ENCODE results near the gene KRTAP3-3. TPM values are rescaled to one million over a fixed set of nuclear protein-coding genes. Genes with fewer than 3 reads are reported as not detected.

Gene KRTAP3-3
- total and polyA plus RNA-seq, 8 donors = not detected

DNA sequence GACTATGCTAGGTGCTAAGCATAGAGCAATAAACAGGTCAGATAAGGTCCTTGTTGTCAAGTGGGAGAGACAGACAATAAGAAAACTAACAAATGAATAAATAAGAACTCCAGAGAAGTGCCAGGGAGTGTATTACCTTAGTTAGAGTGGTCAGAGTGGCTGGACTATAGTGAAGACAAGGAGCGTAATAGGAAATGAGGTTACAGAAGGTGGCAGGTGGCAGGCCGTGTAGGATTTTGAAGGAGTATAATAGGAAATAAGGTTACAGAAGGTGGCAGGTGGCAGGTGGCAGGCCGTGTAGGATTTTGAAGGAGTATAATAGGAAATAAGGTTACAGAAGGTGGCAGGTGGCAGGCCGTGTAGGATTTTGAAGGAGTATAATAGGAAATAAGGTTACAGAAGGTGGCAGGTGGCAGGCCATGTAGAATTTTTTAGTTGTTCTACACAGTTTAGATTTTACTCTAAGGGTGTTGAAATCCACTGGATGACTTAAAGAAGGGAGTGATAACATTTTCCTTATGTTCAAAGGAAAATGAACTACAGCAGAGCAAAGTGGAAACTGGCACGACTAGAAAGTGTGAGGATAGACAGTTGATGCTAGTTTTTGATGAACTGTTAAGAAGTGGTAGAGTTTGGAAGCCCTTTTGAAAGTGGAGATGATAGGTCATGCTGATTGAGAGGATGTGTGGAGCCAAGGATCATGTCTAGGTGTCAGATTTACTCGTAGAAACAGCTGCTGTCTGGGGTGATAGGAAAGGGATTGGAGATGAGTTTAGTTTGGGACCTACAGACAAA is 18.6 kb upstream of the KRTAP3-3 start:
- no peak overlapping the region for H3K4me3 ChIP-seq
- no peak for DNase-seq
- no peaks in the 10 kb centered on the region for H3K9me3 ChIP-seq
- no peaks in the 10 kb centered on the region for H3K36me3 ChIP-seq
- ATAC-seq = no peak
- TF ChIP-seq, protein P1, sequence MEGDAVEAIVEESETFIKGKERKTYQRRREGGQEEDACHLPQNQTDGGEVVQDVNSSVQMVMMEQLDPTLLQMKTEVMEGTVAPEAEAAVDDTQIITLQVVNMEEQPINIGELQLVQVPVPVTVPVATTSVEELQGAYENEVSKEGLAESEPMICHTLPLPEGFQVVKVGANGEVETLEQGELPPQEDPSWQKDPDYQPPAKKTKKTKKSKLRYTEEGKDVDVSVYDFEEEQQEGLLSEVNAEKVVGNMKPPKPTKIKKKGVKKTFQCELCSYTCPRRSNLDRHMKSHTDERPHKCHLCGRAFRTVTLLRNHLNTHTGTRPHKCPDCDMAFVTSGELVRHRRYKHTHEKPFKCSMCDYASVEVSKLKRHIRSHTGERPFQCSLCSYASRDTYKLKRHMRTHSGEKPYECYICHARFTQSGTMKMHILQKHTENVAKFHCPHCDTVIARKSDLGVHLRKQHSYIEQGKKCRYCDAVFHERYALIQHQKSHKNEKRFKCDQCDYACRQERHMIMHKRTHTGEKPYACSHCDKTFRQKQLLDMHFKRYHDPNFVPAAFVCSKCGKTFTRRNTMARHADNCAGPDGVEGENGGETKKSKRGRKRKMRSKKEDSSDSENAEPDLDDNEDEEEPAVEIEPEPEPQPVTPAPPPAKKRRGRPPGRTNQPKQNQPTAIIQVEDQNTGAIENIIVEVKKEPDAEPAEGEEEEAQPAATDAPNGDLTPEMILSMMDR (IDR thresholded peaks at IDR 0.05) = no peak
- no peak overlapping the region for H3K27ac ChIP-seq
- H3K27me3 ChIP-seq = no peaks in the 10 kb centered on the region
- intact Hi-C loops (cut with DNase I) = no loop called here
- H3K4me1 ChIP-seq = no peaks in the 10 kb centered on the region

DNA sequence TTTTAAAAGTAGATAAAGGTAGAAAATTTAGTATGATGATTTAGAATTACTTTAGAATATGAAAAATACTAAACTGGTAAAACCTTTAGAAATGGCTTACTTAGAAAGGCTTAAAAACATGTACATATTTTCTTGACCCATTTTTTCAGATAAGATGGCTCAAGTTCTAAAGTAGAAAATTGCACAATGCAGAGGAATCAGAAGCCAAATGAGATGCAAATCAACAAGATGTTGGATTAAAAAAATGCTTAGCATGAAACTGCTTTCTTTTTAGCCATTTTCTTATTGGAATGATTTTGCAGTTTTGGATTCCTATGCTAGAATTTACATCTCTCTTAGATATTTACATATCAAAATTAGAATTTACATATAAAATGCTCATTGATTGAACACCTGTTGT is 16.5 kb upstream of the KRTAP3-3 start:
- H3K27me3 ChIP-seq = no peaks in the 10 kb centered on the region
- no peaks in the 10 kb centered on the region for H3K9me3 ChIP-seq
- TF ChIP-seq, protein P1 (IDR thresholded peaks at IDR 0.05) = no peak
- no peaks in the 10 kb centered on the region for H3K4me1 ChIP-seq
- DNase-seq (no peak), ATAC-seq (no peak)
- H3K27ac ChIP-seq = no peak overlapping the region
- intact Hi-C loops (cut with DNase I) = no loop called here
- no peaks in the 10 kb centered on the region for H3K36me3 ChIP-seq
- no peak overlapping the region for H3K4me3 ChIP-seq

DNA sequence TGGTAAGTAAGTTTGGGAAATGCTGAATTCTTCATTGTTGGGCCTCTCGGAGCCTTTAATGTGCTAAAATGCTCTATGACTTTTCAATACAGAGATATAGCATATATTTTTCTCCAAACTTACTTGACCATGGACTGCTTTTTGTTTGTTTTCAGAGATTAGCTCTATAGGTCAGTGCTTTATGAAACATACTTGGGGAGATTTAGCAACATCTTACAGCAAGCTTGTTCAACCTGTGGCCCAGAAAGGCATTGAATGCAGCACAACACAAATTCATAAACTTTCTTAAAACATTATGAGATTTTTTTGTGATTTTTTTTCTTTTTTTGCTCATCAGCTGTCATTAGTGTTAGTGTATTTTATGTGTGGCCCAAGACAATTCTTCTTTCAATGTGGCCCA is 16.0 kb upstream of the KRTAP3-3 start:
- no peaks in the 10 kb centered on the region for H3K27me3 ChIP-seq
- DNase-seq (no peak), ATAC-seq (no peak)
- no peaks in the 10 kb centered on the region for H3K36me3 ChIP-seq
- H3K4me1 ChIP-seq = no peaks in the 10 kb centered on the region
- H3K4me3 ChIP-seq = no peak overlapping the region
- TF ChIP-seq, protein P1 (IDR thresholded peaks at IDR 0.05) = no peak
- H3K27ac ChIP-seq = no peak overlapping the region
- no peaks in the 10 kb centered on the region for H3K9me3 ChIP-seq
- intact Hi-C loops (cut with DNase I) = no loop called here

DNA sequence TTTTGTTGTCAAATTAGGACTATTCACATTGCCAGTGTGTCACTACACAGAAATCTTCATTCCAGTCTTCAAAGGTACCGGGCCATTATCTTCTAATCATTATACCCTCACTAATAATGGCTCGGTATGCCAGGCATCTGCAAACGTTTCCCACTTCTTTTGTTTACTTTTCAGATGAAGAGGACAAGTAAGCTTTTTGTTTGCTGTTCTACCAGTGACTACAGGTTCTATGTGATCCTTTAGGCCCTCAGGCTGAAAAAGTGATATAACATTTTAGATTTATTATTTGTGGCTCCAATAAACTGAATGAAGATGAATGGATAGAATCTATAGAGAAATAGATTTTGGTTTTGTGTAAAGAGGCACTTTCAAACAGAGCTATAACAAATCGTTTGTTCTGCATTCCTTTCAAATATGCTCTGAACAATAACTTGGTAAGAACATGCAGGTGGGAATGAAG is 15.4 kb upstream of the KRTAP3-3 start:
- Histone ChIP-seq H3K36me3 (no peaks in the 10 kb centered on the region), H3K4me1 (no peaks in the 10 kb centered on the region), H3K27ac (no peak overlapping the region), H3K27me3 (no peaks in the 10 kb centered on the region), H3K4me3 (no peak overlapping the region), H3K9me3 (no peaks in the 10 kb centered on the region)
- ATAC-seq (peak; percentile 93), DNase-seq (no peak)
- TF ChIP-seq, protein P1 (IDR thresholded peaks at IDR 0.05) = no peak
- intact Hi-C loops (cut with DNase I) = no loop called here

DNA sequence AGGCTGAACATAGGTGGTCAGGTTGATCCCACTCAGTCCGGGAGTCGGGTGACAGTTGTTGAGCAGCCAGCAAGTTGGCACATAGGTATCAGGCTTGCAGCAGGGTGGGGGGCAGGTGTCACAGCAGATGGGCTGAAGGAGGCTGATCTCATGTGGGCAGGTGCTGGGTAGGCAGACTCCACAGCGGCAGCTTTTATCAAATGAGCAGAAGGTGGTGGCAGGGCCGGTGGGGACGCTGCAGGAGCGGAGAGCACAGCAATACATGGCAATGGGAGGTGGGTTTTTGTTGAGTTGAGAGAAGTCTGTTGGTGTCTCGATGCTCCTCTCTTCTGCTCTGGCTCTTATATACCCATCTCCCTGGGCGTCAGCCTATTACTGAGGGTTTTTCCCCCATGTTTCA is 14.8 kb upstream of the KRTAP3-3 start, which contains the start of gene KRTAP3-1:
Gene KRTAP3-1 (minus strand): TSS at position 318 of the 400 bp plus-strand sequence. CDS start 54 bp downstream, at position 264.
- no peak within 1 kb of the TSS for H3K27ac ChIP-seq
- intact Hi-C loops (cut with DNase I) = no loop called here
- no peaks in the 10 kb centered on the region for H3K4me1 ChIP-seq
- ATAC-seq (peak; percentile 19), DNase-seq (peak in 1 of 4 donors; percentile 53)
- TF ChIP-seq, protein P1 (IDR thresholded peaks at IDR 0.05) = no peak
- H3K27me3 ChIP-seq = no peaks in the 10 kb centered on the region
- no peak within 1 kb of the TSS for H3K4me3 ChIP-seq
- no peaks in the 10 kb centered on the region for H3K9me3 ChIP-seq
- no peaks in the 10 kb centered on the region for H3K36me3 ChIP-seq

Data from left lung (tissue), 10 donors.